Loucy (cell line): ENCODE measurements around the gene TIMP2.

Experiments used
- EZH2phosphoT487 ChIP-seq: fragments of 200-600 bp; IDR thresholded peaks from 2 replicates; pipeline ENCODE4 v1.6.1; 2018; ENCODE audit warnings: antibody characterized with exemption, mild to moderate bottlenecking, moderate library complexity, borderline replicate concordance
- TF ChIP-seq, protein P1 (sequence below): fragments of 200-600 bp; sonication (generic); conservative IDR thresholded peaks from 2 replicates; pipeline ENCODE4 v1.5.1; 2014; ENCODE audit warnings: mild to moderate bottlenecking, antibody characterized with exemption, low read length

DNA sequence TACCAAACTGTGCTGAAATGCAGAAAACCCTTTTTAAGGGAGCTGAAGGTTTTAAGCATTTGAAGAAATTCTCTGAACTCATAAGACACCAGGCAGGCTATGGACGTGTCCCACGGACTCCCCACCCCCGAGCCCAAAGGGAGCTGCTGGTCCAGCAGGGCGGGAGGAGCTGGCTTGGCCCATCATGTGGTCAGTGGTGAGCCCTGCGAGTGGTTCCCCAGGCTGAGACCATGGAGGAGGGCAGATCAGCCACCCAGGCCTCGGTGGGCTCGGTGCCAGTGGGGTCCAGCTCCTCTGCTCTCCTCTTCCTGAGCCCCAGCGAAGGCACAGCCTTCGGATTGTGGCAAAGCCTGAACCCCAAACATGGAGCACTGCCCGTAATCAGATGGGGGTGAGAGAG lies 27.5 kb upstream of the TIMP2 start:
- TF ChIP-seq, protein P1, sequence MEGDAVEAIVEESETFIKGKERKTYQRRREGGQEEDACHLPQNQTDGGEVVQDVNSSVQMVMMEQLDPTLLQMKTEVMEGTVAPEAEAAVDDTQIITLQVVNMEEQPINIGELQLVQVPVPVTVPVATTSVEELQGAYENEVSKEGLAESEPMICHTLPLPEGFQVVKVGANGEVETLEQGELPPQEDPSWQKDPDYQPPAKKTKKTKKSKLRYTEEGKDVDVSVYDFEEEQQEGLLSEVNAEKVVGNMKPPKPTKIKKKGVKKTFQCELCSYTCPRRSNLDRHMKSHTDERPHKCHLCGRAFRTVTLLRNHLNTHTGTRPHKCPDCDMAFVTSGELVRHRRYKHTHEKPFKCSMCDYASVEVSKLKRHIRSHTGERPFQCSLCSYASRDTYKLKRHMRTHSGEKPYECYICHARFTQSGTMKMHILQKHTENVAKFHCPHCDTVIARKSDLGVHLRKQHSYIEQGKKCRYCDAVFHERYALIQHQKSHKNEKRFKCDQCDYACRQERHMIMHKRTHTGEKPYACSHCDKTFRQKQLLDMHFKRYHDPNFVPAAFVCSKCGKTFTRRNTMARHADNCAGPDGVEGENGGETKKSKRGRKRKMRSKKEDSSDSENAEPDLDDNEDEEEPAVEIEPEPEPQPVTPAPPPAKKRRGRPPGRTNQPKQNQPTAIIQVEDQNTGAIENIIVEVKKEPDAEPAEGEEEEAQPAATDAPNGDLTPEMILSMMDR = no peak
- TF ChIP-seq EZH2phosphoT487 = no peak
